IMR-90 (cell line): ENCODE measurements around the gene GPR158. TPM values are rescaled to one million over a fixed set of nuclear protein-coding genes. Genes with fewer than 3 reads are reported as not detected.

Source experiments
- ATAC-seq: fragments of 200-7000 bp; cut with Tn5 transposase; 2 replicates; pipeline ENCODE4 v1.9.1; 2020; ENCODE audit warnings: low read depth, mild to moderate bottlenecking, moderate library complexity
- BruUV-seq: library from RNA; stranded (reverse); fragments of 400-500 nt; replicated peaks from 2 replicates; lab custom pipeline; 2021; lab: Mats Ljungman, UMichigan
- CTCF ChIA-PET: fragments of 300-600 bp; formaldehyde crosslinking; extraction: SDS; loops from one replicate; lab custom pipeline; 2021; ENCODE audit warnings: antibody characterized with exemption; lab: Yijun Ruan, JAX
- POLR2A ChIA-PET: fragments of 300-600 bp; sonication (Branson Sonifier 250); formaldehyde crosslinking; loops from one replicate; lab custom pipeline; 2022; ENCODE audit warnings: antibody characterized with exemption; ENCODE audit not compliant: unreplicated experiment; lab: Charles Lee
- DNase-seq: peaks from one replicate; pipeline ENCODE4 v3.0.0; 2013
- H2AFZ ChIP-seq: replicated peaks from 2 replicates; pipeline ENCODE3; 2013; ENCODE audit warnings: low read length, mild to moderate bottlenecking; ENCODE audit not compliant: poor library complexity
- H2AK5ac ChIP-seq: 2 replicates; pipeline ENCODE4 v1.6.1; 2013; ENCODE audit warnings: low read depth, low read length, inconsistent platforms
- H2AK9ac ChIP-seq: replicated peaks from 2 replicates; pipeline ENCODE3; 2013; ENCODE audit warnings: mild to moderate bottlenecking, low read depth, low read length, moderate library complexity; ENCODE audit not compliant: poor library complexity
- H2BK120ac ChIP-seq: 2 replicates; pipeline ENCODE4 v1.6.1; 2013; ENCODE audit warnings: low read depth, low read length, inconsistent platforms
- H2BK15ac ChIP-seq: 3 replicates; pipeline ENCODE4 v1.6.1; 2013; ENCODE audit warnings: low read depth, low read length, inconsistent platforms
- H2BK20ac ChIP-seq: 2 replicates; pipeline ENCODE4 v1.6.1; 2013; ENCODE audit warnings: low read depth, mild to moderate bottlenecking, inconsistent platforms, low read length, moderate library complexity
- H2BK5ac ChIP-seq: 2 replicates; pipeline ENCODE4 v1.6.1; 2013; ENCODE audit warnings: mild to moderate bottlenecking, low read depth, low read length, inconsistent platforms; ENCODE audit not compliant: poor library complexity, severe bottlenecking
- H3K14ac ChIP-seq: replicated peaks from 2 replicates; pipeline ENCODE4 v1.6.1; 2013; ENCODE audit warnings: low read depth, low read length, inconsistent platforms
- H3K18ac ChIP-seq: 2 replicates; pipeline ENCODE4 v1.6.1; 2013; ENCODE audit warnings: low read depth, low read length, control low read depth
- H3K23ac ChIP-seq: 2 replicates; pipeline ENCODE4 v1.6.1; 2013; ENCODE audit warnings: low read depth, low read length, inconsistent platforms
- H3K27ac ChIP-seq: 2 replicates; pipeline ENCODE4 v1.5.1; 2013; ENCODE audit warnings: mild to moderate bottlenecking, control low read depth, low read length; ENCODE audit not compliant: insufficient read depth
- H3K27me3 ChIP-seq: 2 replicates; pipeline ENCODE4 v1.6.1; 2013; ENCODE audit warnings: low read length; ENCODE audit not compliant: control insufficient read depth, insufficient read depth
- H3K36me3 ChIP-seq: 2 replicates; pipeline ENCODE4 v1.6.1; 2013; ENCODE audit warnings: low read length, mixed read lengths; ENCODE audit not compliant: control insufficient read depth, insufficient read depth
- H3K4ac ChIP-seq: 2 replicates; pipeline ENCODE4 v1.6.1; 2013; ENCODE audit warnings: low read depth, low read length, inconsistent platforms
- H3K4me1 ChIP-seq: 2 replicates; pipeline ENCODE4 v1.6.1; 2013; ENCODE audit warnings: low read length, mixed read lengths; ENCODE audit not compliant: control insufficient read depth, insufficient read depth
- H3K4me2 ChIP-seq: 2 replicates; pipeline ENCODE4 v1.6.1; 2013; ENCODE audit warnings: low read depth, mild to moderate bottlenecking, control low read depth, low read length, moderate library complexity
- H3K4me3 ChIP-seq: 2 replicates; pipeline ENCODE4 v1.5.1; 2013; ENCODE audit warnings: low read depth, mild to moderate bottlenecking, control low read depth, low read length, moderate library complexity; ENCODE audit not compliant: insufficient read depth
- H3K56ac ChIP-seq: 2 replicates; pipeline ENCODE4 v1.6.1; 2013; ENCODE audit warnings: low read length, inconsistent platforms; ENCODE audit not compliant: insufficient read depth; ENCODE audit errors: extremely low read depth
- H3K79me1 ChIP-seq, 2 experiments: 2 replicates each; pipeline ENCODE4 v1.6.1; 2013; ENCODE audit warnings: low read length in 2 of 2, inconsistent platforms in 1 of 2, low read depth in 1 of 2
- H3K9ac ChIP-seq: 2 replicates; pipeline ENCODE4 v1.6.1; 2013; ENCODE audit warnings: low read depth, low read length, control low read depth
- H3K9me1 ChIP-seq: 2 replicates; pipeline ENCODE4 v1.6.1; 2013; ENCODE audit warnings: low read length, inconsistent platforms; ENCODE audit not compliant: insufficient read depth
- H3K9me3 ChIP-seq: 2 replicates; pipeline ENCODE4 v1.6.1; 2013; ENCODE audit warnings: low read length; ENCODE audit not compliant: control insufficient read depth, insufficient read depth
- H4K20me1 ChIP-seq: 2 replicates; pipeline ENCODE4 v1.6.1; 2013; ENCODE audit warnings: low read length, inconsistent platforms; ENCODE audit not compliant: insufficient read depth
- H4K5ac ChIP-seq: 2 replicates; pipeline ENCODE4 v1.6.1; 2013; ENCODE audit warnings: mild to moderate bottlenecking, low read depth, low read length, control low read depth
- H4K8ac ChIP-seq, 2 experiments: 2 replicates each; pipeline ENCODE4 v1.6.1; 2013; ENCODE audit warnings: low read depth in 2 of 2, low read length in 2 of 2, control low read depth in 1 of 2, inconsistent platforms in 1 of 2
- H4K91ac ChIP-seq: 2 replicates; pipeline ENCODE4 v1.6.1; 2013; ENCODE audit warnings: low read depth, low read length, inconsistent platforms; ENCODE audit not compliant: insufficient read depth
- BHLHE40 ChIP-seq: fragments of 150-350 bp; IDR thresholded peaks from 2 replicates; pipeline ENCODE4 v1.6.1; 2016; ENCODE audit warnings: mild to moderate bottlenecking, low read depth, low read length
- CEBPB ChIP-seq: IDR thresholded peaks from 2 replicates; pipeline ENCODE4 v1.6.1; 2012; ENCODE audit warnings: low read depth, low read length, improper control_type of control experiment
- CHD1 ChIP-seq: IDR thresholded peaks from 2 replicates; pipeline ENCODE4 v1.6.1; 2012; ENCODE audit warnings: low read depth, low read length, improper control_type of control experiment
- FOS ChIP-seq: fragments of 150-350 bp; IDR thresholded peaks from 2 replicates; pipeline ENCODE4 v1.6.1; 2016; ENCODE audit warnings: low read depth, low read length
- MAZ ChIP-seq: IDR thresholded peaks from 2 replicates; pipeline ENCODE4 v1.6.1; 2012; ENCODE audit warnings: low read depth, mild to moderate bottlenecking, low read length, improper control_type of control experiment, moderate library complexity, borderline replicate concordance
- MXI1 ChIP-seq: IDR thresholded peaks from 2 replicates; pipeline ENCODE4 v1.6.1; 2012; ENCODE audit warnings: low read depth, mild to moderate bottlenecking, low read length, moderate library complexity, borderline replicate concordance
- NFE2L2 ChIP-seq: fragments of 150-350 bp; IDR thresholded peaks from 2 replicates; pipeline ENCODE4 v1.6.1; 2016; ENCODE audit warnings: low read depth, mild to moderate bottlenecking, low read length
- POLR2A ChIP-seq: IDR thresholded peaks from 2 replicates; pipeline ENCODE4 v1.6.1; 2012; ENCODE audit warnings: mild to moderate bottlenecking, low read depth, low read length
- RCOR1 ChIP-seq: IDR thresholded peaks from 2 replicates; pipeline ENCODE4 v1.6.1; 2012; ENCODE audit warnings: mild to moderate bottlenecking, low read length, improper control_type of control experiment; ENCODE audit not compliant: insufficient replicate concordance
- RFX5 ChIP-seq: IDR thresholded peaks from 2 replicates; pipeline ENCODE4 v1.8.0; 2012; ENCODE audit warnings: low read depth, mild to moderate bottlenecking, low read length, moderate library complexity
- SMC3 ChIP-seq: fragments of 150-350 bp; IDR thresholded peaks from 2 replicates; pipeline ENCODE4 v1.6.1; 2016; ENCODE audit warnings: low read depth, mild to moderate bottlenecking, antibody characterized with exemption, low read length, moderate library complexity
- WGBS, 2 experiments: methylation state at CpG; one replicate each; pipeline versions ENCODE4 v1.1.5 to v1.1.7; 2013; ENCODE audit warnings: missing lambda C conversion rate in 2 of 2; ENCODE audit not compliant: insufficient read length in 1 of 2; ENCODE audit errors: extremely low coverage in 2 of 2; 5-methylcytosine and 5-hydroxymethylcytosine counted together
- dilution Hi-C: fragments of 300-500 bp; cut with HindIII; formaldehyde crosslinking; loops from one replicate; pipeline ENCODE4 v1.14.3; 2018; ENCODE audit warnings: low sequenced_read_pairs; ENCODE audit not compliant: unreplicated experiment
- in situ Hi-C: fragments of 300-500 bp; cut with MboI; formaldehyde crosslinking; loops from 3 replicates; pipeline ENCODE4 v1.14.3; 2019; ENCODE audit warnings: low sequenced_read_pairs, inconsistent platforms, mixed read lengths
- intact Hi-C: fragments of 100-400 bp; cut with micrococcal nuclease; formaldehyde crosslinking; loops from 2 replicates; pipeline ENCODE4 v1.10.0; 2022
- polyA plus RNA-seq, 3 experiments: library from polyadenylated mRNA; depleted of rRNA; stranded (reverse); fragments of >200 nt; gene quantifications; 2 replicates each; pipeline ENCODE4 v1.2.3, GENCODE V29; 2012; ENCODE audit warnings: low replicate concordance in 1 of 3
- total RNA-seq: library from RNA; depleted of rRNA; stranded (reverse); fragments of >200 nt; gene quantifications from 2 replicates; pipeline ENCODE4 v1.2.3, GENCODE V29; 2012
- TF ChIP-seq, protein P1 (sequence below): fragments of 150-350 bp; IDR thresholded peaks from 2 replicates; pipeline ENCODE4 v1.6.1; 2017; ENCODE audit warnings: mild to moderate bottlenecking, antibody characterized with exemption, low read length, low read depth
- TF ChIP-seq, protein P2 (sequence below): conservative IDR thresholded peaks from 2 replicates; pipeline ENCODE4 v1.5.1; 2012; ENCODE audit warnings: mild to moderate bottlenecking, low read depth, low read length, improper control_type of control experiment

Gene GPR158
- total and polyA plus RNA-seq, 2 of the 4 experiments (the other 2 are of a cell fraction), result not detected

DNA sequence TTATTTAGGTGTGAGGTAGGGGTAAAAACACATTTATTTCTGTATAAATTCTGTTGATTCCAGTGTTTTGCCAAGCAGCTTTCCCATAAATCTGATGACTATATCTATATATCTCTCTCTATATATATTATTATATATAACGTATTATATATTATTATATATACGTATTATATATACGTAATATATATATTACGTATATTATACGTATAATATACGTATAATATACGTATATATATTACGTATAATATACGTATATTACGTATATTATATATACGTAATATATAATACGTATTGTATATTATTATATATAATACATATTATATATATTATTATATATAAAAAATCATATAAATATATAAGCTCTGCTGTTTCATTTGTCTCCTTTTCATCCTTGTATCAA is 163.5 kb downstream of the GPR158 start:
- Histone ChIP-seq H4K8ac (no peak overlapping the region), H4K91ac (no peak overlapping the region), H2AK9ac (no peak overlapping the region), H3K9me1 (no peaks in the 10 kb centered on the region), H3K4me3 (no peak overlapping the region), H3K4me2 (no peak overlapping the region), H2BK120ac (no peak overlapping the region), H3K14ac (no peak overlapping the region), H3K23ac (no peak overlapping the region), H2BK20ac (no peak overlapping the region), H3K18ac (no peak overlapping the region), H2AFZ (no peak overlapping the region), H2AK5ac (no peak overlapping the region), H3K36me3 (no peaks in the 10 kb centered on the region), H3K27ac (no peak overlapping the region), H2BK5ac (no peak overlapping the region), H3K9ac (no peak overlapping the region), H3K4me1 (no peaks in the 10 kb centered on the region), H2BK15ac (no peak overlapping the region), H3K56ac (no peak overlapping the region), H3K27me3 (no peaks in the 10 kb centered on the region), H4K20me1 (no peaks in the 10 kb centered on the region), H3K79me1 (no peaks in the 10 kb centered on the region), H4K5ac (no peak overlapping the region), H3K9me3 (no peaks in the 10 kb centered on the region; the same call in 1 of the 2 replicates), H3K4ac (no peak overlapping the region)
- CTCF ChIA-PET, result no interaction called here
- ATAC-seq, result no peak
- in situ Hi-C loops (no loop called here), dilution Hi-C loops (no loop called here), intact Hi-C loops (no loop called here)
- TF ChIP-seq POLR2A (no peak), NFE2L2 (no peak), BHLHE40 (no peak), CHD1 (no peak), CEBPB (no peak), MXI1 (no peak), MAZ (no peak), RFX5 (no peak), RCOR1 (no peak), FOS (no peak), SMC3 (no peak)
- TF ChIP-seq, protein P1, sequence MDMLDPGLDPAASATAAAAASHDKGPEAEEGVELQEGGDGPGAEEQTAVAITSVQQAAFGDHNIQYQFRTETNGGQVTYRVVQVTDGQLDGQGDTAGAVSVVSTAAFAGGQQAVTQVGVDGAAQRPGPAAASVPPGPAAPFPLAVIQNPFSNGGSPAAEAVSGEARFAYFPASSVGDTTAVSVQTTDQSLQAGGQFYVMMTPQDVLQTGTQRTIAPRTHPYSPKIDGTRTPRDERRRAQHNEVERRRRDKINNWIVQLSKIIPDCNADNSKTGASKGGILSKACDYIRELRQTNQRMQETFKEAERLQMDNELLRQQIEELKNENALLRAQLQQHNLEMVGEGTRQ, result no peak
- TF ChIP-seq, protein P2, sequence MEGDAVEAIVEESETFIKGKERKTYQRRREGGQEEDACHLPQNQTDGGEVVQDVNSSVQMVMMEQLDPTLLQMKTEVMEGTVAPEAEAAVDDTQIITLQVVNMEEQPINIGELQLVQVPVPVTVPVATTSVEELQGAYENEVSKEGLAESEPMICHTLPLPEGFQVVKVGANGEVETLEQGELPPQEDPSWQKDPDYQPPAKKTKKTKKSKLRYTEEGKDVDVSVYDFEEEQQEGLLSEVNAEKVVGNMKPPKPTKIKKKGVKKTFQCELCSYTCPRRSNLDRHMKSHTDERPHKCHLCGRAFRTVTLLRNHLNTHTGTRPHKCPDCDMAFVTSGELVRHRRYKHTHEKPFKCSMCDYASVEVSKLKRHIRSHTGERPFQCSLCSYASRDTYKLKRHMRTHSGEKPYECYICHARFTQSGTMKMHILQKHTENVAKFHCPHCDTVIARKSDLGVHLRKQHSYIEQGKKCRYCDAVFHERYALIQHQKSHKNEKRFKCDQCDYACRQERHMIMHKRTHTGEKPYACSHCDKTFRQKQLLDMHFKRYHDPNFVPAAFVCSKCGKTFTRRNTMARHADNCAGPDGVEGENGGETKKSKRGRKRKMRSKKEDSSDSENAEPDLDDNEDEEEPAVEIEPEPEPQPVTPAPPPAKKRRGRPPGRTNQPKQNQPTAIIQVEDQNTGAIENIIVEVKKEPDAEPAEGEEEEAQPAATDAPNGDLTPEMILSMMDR, result no peak
- BruUV-seq, result no TSS peak
- no peak for DNase-seq
- WGBS, 2 experiments, result no CpG with 5 or more reads among the region's 12 CpGs
- POLR2A ChIA-PET, result no interaction called here
